DOHH2 (cell line): Measurements from ENCODE around the gene CERS6.

Experiments
- H3F3A ChIP-seq: fragments of 200-600 bp; sonication (generic), shearing (Covaris generic); 2 replicates; pipeline ENCODE4 v1.6.0; 2016; ENCODE audit warnings: antibody characterized with exemption, mild to moderate bottlenecking; ENCODE audit not compliant: control insufficient read depth, insufficient read depth
- H3K27ac ChIP-seq: fragments of 200-600 bp; sonication (generic); 2 replicates; pipeline ENCODE4 v1.5.1; 2014; ENCODE audit warnings: low read depth, mild to moderate bottlenecking, low read length, moderate library complexity
- H3K27me3 ChIP-seq: fragments of 200-600 bp; sonication (generic); 2 replicates; pipeline ENCODE4 v1.6.1; 2014; ENCODE audit warnings: mild to moderate bottlenecking, low read length, mixed read lengths; ENCODE audit not compliant: control insufficient read depth
- H3K36me3 ChIP-seq: fragments of 200-600 bp; sonication (generic); 2 replicates; pipeline ENCODE4 v1.6.1; 2014; ENCODE audit warnings: mild to moderate bottlenecking, low read length, moderate library complexity, mixed read lengths; ENCODE audit not compliant: control insufficient read depth
- H3K4me1 ChIP-seq: fragments of 200-600 bp; sonication (generic); 2 replicates; pipeline ENCODE4 v1.6.1; 2014; ENCODE audit warnings: mild to moderate bottlenecking, low read length, mixed read lengths; ENCODE audit not compliant: control insufficient read depth
- H3K4me2 ChIP-seq: fragments of 200-600 bp; sonication (generic); 2 replicates; pipeline ENCODE4 v1.6.0; 2014; ENCODE audit warnings: mild to moderate bottlenecking, low read length, moderate library complexity
- H3K4me3 ChIP-seq: fragments of 200-600 bp; sonication (generic); 2 replicates; pipeline ENCODE4 v1.5.1; 2014; ENCODE audit warnings: mild to moderate bottlenecking, low read length, mixed read lengths
- H3K79me2 ChIP-seq: fragments of 200-600 bp; sonication (generic); 2 replicates; pipeline ENCODE4 v1.6.1; 2014; ENCODE audit warnings: mild to moderate bottlenecking, low read length, mixed read lengths; ENCODE audit not compliant: control insufficient read depth
- H3K9me2 ChIP-seq: fragments of 200-600 bp; sonication (generic); replicated peaks from 2 replicates; pipeline ENCODE4 v1.6.1; 2014; ENCODE audit warnings: mild to moderate bottlenecking, low read length, mixed read lengths; ENCODE audit not compliant: control insufficient read depth
- H3K9me3 ChIP-seq: fragments of 200-600 bp; sonication (generic); 2 replicates; pipeline ENCODE4 v1.6.1; 2014; ENCODE audit warnings: antibody characterized with exemption, low read length, mixed read lengths; ENCODE audit not compliant: control insufficient read depth, insufficient read depth
- H4K20me1 ChIP-seq: fragments of 200-600 bp; sonication (generic); 2 replicates; pipeline ENCODE4 v1.6.0; 2014; ENCODE audit warnings: low read depth, mild to moderate bottlenecking, antibody characterized with exemption, low read length, moderate library complexity; ENCODE audit not compliant: control insufficient read depth, insufficient read depth
- EZH2phosphoT487 ChIP-seq: fragments of 200-600 bp; sonication (generic); IDR thresholded peaks from 2 replicates; pipeline ENCODE4 v1.6.1; 2017; ENCODE audit warnings: borderline replicate concordance, mild to moderate bottlenecking, antibody characterized with exemption, low read length, moderate library complexity, mixed read lengths
- TF ChIP-seq, protein P1 (sequence below): fragments of 200-600 bp; sonication (generic); IDR thresholded peaks from one replicate; pipeline ENCODE4 v1.5.1; 2014; ENCODE audit warnings: antibody characterized with exemption, mild to moderate bottlenecking, low read depth, low read length; ENCODE audit not compliant: poor library complexity, severe bottlenecking

The CERS6 gene

DNA sequence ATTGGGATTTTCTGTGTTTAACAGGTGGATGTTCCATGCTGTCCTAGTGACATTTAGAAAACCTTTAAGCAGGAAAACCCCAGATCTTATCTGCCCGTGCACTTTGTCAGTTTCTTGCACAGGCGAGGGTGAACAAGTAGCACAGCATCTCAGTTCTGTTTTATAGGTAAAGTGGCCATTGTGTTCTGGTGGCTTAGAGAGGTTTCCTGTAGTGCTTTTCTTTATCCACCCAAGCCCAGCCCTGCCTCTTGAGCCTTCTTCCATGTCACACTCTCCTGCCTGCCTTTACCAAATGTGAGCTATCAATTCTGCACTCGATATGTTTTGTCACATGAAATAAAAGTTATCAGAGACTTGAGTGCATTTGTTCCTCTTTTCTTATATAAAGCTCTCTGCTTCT is 211.1 kb downstream of the CERS6 start:
- Histone ChIP-seq H3K79me2 (no peaks in the 10 kb centered on the region), H3K4me2 (no peak overlapping the region), H3K4me3 (no peak overlapping the region), H3K36me3 (no peaks in the 10 kb centered on the region), H3K4me1 (no peaks in the 10 kb centered on the region), H3K27ac (no peak overlapping the region), H4K20me1 (no peaks in the 10 kb centered on the region), H3K27me3 (no peaks in the 10 kb centered on the region), H3F3A (no peaks in the 10 kb centered on the region), H3K9me3 (no peaks in the 10 kb centered on the region), H3K9me2 (no peaks in the 10 kb centered on the region)
- TF ChIP-seq, protein P1, sequence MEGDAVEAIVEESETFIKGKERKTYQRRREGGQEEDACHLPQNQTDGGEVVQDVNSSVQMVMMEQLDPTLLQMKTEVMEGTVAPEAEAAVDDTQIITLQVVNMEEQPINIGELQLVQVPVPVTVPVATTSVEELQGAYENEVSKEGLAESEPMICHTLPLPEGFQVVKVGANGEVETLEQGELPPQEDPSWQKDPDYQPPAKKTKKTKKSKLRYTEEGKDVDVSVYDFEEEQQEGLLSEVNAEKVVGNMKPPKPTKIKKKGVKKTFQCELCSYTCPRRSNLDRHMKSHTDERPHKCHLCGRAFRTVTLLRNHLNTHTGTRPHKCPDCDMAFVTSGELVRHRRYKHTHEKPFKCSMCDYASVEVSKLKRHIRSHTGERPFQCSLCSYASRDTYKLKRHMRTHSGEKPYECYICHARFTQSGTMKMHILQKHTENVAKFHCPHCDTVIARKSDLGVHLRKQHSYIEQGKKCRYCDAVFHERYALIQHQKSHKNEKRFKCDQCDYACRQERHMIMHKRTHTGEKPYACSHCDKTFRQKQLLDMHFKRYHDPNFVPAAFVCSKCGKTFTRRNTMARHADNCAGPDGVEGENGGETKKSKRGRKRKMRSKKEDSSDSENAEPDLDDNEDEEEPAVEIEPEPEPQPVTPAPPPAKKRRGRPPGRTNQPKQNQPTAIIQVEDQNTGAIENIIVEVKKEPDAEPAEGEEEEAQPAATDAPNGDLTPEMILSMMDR, result no peak
- TF ChIP-seq EZH2phosphoT487, result no peak

DNA sequence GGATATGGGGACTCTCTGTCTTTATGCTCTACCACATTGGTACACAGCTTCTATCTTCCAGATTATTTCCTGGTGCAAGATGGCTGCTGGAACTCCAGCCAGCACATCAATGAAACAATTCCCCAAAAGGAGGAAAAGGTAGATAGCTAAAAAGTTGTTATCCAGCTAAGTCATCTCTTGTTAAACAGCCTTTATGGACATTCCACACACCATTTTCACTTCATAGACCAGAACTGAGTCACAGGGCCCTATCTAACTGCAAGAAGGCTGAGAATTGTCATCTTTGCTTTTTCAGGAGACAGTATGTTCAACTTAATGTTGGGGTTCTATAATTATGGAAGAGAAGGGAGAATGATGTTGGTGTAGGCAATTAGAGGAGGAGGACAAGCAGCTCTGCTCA is 213.1 kb downstream of the CERS6 start:
- Histone ChIP-seq H3K36me3 (no peaks in the 10 kb centered on the region), H3K9me2 (no peaks in the 10 kb centered on the region), H3K9me3 (no peaks in the 10 kb centered on the region), H3K27ac (no peak overlapping the region), H3K79me2 (no peaks in the 10 kb centered on the region), H3K4me1 (no peaks in the 10 kb centered on the region), H3K27me3 (no peaks in the 10 kb centered on the region), H3K4me2 (no peak overlapping the region), H4K20me1 (no peaks in the 10 kb centered on the region), H3F3A (no peaks in the 10 kb centered on the region), H3K4me3 (no peak overlapping the region)
- TF ChIP-seq EZH2phosphoT487, result no peak
- TF ChIP-seq, protein P1, result no peak

DNA sequence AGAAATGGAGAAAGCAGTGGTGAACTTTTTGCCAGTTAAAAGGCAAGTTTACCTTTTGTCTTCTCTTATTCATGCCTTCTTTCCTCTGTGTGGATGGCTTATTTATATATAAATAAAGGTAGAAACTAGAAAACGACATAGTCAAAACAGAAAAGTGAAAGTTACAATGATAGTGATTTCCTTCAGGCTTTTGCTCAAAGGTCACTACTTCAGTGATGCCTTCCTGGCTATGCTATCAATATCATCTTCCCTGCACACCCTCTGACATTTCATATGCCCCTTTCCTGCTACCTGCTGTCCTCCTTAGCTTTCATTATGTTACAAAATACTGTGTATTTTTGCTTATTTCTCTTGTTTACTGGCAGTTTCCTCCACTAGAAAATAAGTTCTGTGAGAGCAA is 214.4 kb downstream of the CERS6 start:
- no peaks in the 10 kb centered on the region for H3K9me3 ChIP-seq
- H3K27ac ChIP-seq, result no peak overlapping the region
- no peak overlapping the region for H3K4me3 ChIP-seq
- TF ChIP-seq, protein P1, result no peak
- no peaks in the 10 kb centered on the region for H3K9me2 ChIP-seq
- no peak overlapping the region for H3K4me2 ChIP-seq
- H4K20me1 ChIP-seq, result no peaks in the 10 kb centered on the region
- no peaks in the 10 kb centered on the region for H3K79me2 ChIP-seq
- H3K4me1 ChIP-seq, result no peaks in the 10 kb centered on the region
- no peaks in the 10 kb centered on the region for H3K27me3 ChIP-seq
- H3K36me3 ChIP-seq, result no peaks in the 10 kb centered on the region
- no peaks in the 10 kb centered on the region for H3F3A ChIP-seq

DNA sequence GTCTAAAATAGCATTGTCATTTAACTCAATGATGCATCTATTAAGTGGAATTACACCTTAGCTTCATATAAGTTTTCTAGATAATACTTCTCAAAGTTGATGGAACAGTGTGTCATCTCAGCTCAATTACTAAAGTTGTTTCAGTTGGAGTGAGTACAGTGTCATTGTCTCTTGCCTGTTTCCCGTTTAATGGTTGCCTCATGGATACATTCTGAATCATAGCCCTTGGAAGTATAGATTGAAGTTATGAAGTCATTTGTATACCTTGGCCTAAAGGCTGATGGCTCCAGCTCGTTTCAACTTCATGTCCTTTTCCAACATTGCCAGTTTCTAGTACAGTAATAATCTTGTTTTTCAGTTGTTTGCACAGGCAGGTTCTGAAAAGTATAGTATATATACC is 215.9 kb downstream of the CERS6 start:
- no peaks in the 10 kb centered on the region for H3K4me1 ChIP-seq
- no peaks in the 10 kb centered on the region for H3K9me2 ChIP-seq
- no peaks in the 10 kb centered on the region for H3K27me3 ChIP-seq
- no peak overlapping the region for H3K4me2 ChIP-seq
- H3K4me3 ChIP-seq, result no peak overlapping the region
- no peaks in the 10 kb centered on the region for H4K20me1 ChIP-seq
- no peaks in the 10 kb centered on the region for H3F3A ChIP-seq
- TF ChIP-seq EZH2phosphoT487, result no peak
- TF ChIP-seq, protein P1, result no peak
- H3K9me3 ChIP-seq, result no peaks in the 10 kb centered on the region
- H3K27ac ChIP-seq, result no peak overlapping the region
- no peaks in the 10 kb centered on the region for H3K36me3 ChIP-seq
- H3K79me2 ChIP-seq, result no peaks in the 10 kb centered on the region
